ENCODE measurements around the gene PLPPR1.

Gene PLPPR1

GRCh38 chr9:101354765-101355708 lies 326.5 kb downstream of the PLPPR1 start:
- DNase-seq = no peak

- DNase-seq = no peak
Measured at GRCh38 chr9:101356619-101357018, 328.1 kb downstream of the PLPPR1 start.

- no peak for DNase-seq
Measured at GRCh38 chr9:101359679-101360078, 331.2 kb downstream of the PLPPR1 start.

- DNase-seq = no peak
Measured at GRCh38 chr9:101360647-101361046, 332.1 kb downstream of the PLPPR1 start.

- no peak for DNase-seq
Measured at GRCh38 chr9:101362450-101362849, 333.9 kb downstream of the PLPPR1 start.

- no peak for DNase-seq
Measured at GRCh38 chr9:101365181-101365580, 336.7 kb downstream of the PLPPR1 start.

GRCh38 chr9:101366038-101366756 lies 337.7 kb downstream of the PLPPR1 start:
- DNase-seq = no peak

GRCh38 chr9:101367323-101367722 lies 338.8 kb downstream of the PLPPR1 start:
- no peak for DNase-seq

GRCh38 chr9:101369286-101369685 lies 340.8 kb downstream of the PLPPR1 start:
- no peak for DNase-seq

- no peak for DNase-seq
Measured at GRCh38 chr9:101369884-101370531, 341.5 kb downstream of the PLPPR1 start.

- no peak for DNase-seq
Measured at GRCh38 chr9:101371813-101372212, 343.3 kb downstream of the PLPPR1 start.

- no peak for DNase-seq
Measured at GRCh38 chr9:101372327-101373118, 344.0 kb downstream of the PLPPR1 start.
